SKM-1 treated with dmso at 0.1 percent for 144 hours (cell line): ENCODE results near the gene TRAT1.
"Not testable (repeated sequence)": the region's sequence is repeated elsewhere in the genome, so short reads cannot be mapped to it uniquely, and the experiment has no call there.

Experiments
- DNase-seq: peaks from one replicate; lab custom pipeline; 2025; ENCODE audit not compliant: unreplicated experiment; lab: John Stamatoyannopoulos, UW

Gene TRAT1

GRCh38 chr3:108822123-108822897, at the start of gene TRAT1:
TSS of gene TRAT1 (plus strand) at chr3:108822786. CDS start at chr3:108822928, 142 bp downstream.
- DNase-seq: no peak

- no peak for DNase-seq
Measured at GRCh38 chr3:108775649-108776048, 46.9 kb upstream of the TRAT1 start.

- DNase-seq: no peak
Measured at GRCh38 chr3:108779496-108779895, 43.1 kb upstream of the TRAT1 start.

- no peak for DNase-seq
Measured at GRCh38 chr3:108780235-108780634, 42.4 kb upstream of the TRAT1 start.

- no peak for DNase-seq
Measured at GRCh38 chr3:108791473-108791872, 31.1 kb upstream of the TRAT1 start.

GRCh38 chr3:108804437-108804836, 18.1 kb upstream of the TRAT1 start:
- DNase-seq: no peak

GRCh38 chr3:108804966-108805365, 17.6 kb upstream of the TRAT1 start:
- no peak for DNase-seq

- DNase-seq: no peak
Measured at GRCh38 chr3:108806316-108806715, 16.3 kb upstream of the TRAT1 start.

- DNase-seq: peak; percentile 6
Measured at GRCh38 chr3:108818404-108818803, 4.2 kb upstream of the TRAT1 start.

- DNase-seq: no peak
Measured at GRCh38 chr3:108820586-108820985, 2.0 kb upstream of the TRAT1 start.

- DNase-seq: no peak
Measured at GRCh38 chr3:108823227-108823626, 641 bp downstream of the TRAT1 start.

GRCh38 chr3:108823803-108824202, 1.2 kb downstream of the TRAT1 start:
- not testable (repeated sequence) for DNase-seq

- DNase-seq: no peak
Measured at GRCh38 chr3:108826309-108827187, 4.0 kb downstream of the TRAT1 start.

GRCh38 chr3:108830381-108830780, 7.8 kb downstream of the TRAT1 start:
- no peak for DNase-seq

GRCh38 chr3:108830991-108831614, 8.5 kb downstream of the TRAT1 start:
- DNase-seq: no peak

- DNase-seq: no peak
Measured at GRCh38 chr3:108833611-108834010, 11.0 kb downstream of the TRAT1 start.

- no peak for DNase-seq
Measured at GRCh38 chr3:108834551-108834950, 12.0 kb downstream of the TRAT1 start.

GRCh38 chr3:108835101-108835500, 12.5 kb downstream of the TRAT1 start:
- DNase-seq: no peak

- DNase-seq: no peak
Measured at GRCh38 chr3:108838436-108838835, 15.8 kb downstream of the TRAT1 start.

- DNase-seq: no peak
Measured at GRCh38 chr3:108845709-108846293, 23.2 kb downstream of the TRAT1 start.

- no peak for DNase-seq
Measured at GRCh38 chr3:108847187-108847586, 24.6 kb downstream of the TRAT1 start.
